Activated T-cell treated with anti-CD3 and anti-CD28 coated beads for 1 hour (primary cell): ENCODE measurements around the gene MCM8.
"Not testable (repeated sequence)": the region's sequence is repeated elsewhere in the genome, so short reads cannot be mapped to it uniquely, and the experiment has no call there.

ENCODE experiments used
- DNase-seq: peaks from one replicate; pipeline ENCODE4 v3.0.0-alpha.2; 2020; ENCODE audit warnings: low read depth

The MCM8 gene

GRCh38 chr20:6006603-6006949 lies 56.1 kb downstream of the MCM8 start:
- no peak for DNase-seq

GRCh38 chr20:6007094-6007528 lies 56.7 kb downstream of the MCM8 start:
- DNase-seq, result no peak

- no peak for DNase-seq
Measured at GRCh38 chr20:6007529-6008103, 57.2 kb downstream of the MCM8 start.

DNA sequence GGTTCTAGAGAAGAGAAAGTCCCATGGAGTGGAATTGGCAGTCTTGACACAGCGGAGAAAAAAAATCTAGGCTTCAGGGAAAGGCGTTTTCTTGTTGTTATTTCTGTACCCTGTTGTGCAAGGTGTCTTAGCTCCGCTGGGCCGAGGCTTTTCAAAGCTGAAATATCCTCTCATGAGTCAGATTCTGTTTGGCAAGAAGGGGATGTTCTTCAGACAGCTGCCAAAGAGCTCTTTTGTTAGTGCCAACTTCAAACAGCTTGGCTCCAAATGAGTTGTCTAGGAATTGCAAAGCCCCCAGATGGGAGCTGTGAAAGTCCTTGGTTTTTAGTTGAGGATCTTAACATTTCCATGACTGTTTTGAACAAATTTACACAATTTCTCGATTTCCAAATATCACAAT lies 57.8 kb downstream of the MCM8 start:
- DNase-seq, result no peak

DNA sequence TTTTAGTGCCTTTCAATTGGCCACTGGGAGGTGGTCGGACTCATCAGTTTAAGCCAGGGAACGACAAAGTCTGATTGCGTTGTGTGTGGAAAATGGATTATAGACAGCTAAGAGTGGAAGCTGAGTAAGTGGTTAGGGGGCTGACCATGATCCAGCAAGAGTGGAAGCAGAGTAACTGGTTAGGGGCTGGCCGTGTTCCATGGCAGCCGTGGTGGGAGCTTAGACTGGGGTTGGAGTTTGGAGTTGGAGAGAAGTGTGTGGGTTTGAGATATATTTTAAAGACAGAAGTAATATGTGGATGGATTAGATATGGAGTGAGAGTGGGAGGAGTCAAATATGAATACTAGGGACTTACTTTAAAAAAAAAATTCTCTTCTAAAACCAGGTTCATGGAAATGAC lies 61.7 kb downstream of the MCM8 start:
- no peak for DNase-seq

GRCh38 chr20:6014017-6014416 lies 63.6 kb downstream of the MCM8 start:
- DNase-seq, result no peak

DNA sequence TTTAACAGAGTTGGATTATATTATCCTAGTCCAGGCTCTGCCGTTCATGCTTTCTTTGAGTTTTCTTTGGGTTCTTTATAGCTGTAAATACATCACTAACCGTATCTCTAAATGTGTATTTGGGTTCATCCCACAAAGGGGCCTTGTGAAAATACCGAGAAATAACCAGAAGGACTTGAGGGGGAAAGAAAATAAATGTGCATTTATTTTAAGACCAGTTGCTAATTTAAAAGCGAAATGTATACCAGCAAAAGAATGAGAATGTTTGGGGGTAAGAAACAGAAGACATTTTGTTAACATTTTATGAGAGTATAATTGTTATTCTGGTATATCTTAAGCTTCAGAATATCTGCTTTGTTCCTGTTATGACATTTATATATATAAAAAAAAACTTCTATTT lies 64.5 kb downstream of the MCM8 start:
- no peak for DNase-seq

- DNase-seq, result no peak
Measured at GRCh38 chr20:6017467-6017866, 67.0 kb downstream of the MCM8 start.

- DNase-seq, result no peak
Measured at GRCh38 chr20:6017880-6018279, 67.4 kb downstream of the MCM8 start.

DNA sequence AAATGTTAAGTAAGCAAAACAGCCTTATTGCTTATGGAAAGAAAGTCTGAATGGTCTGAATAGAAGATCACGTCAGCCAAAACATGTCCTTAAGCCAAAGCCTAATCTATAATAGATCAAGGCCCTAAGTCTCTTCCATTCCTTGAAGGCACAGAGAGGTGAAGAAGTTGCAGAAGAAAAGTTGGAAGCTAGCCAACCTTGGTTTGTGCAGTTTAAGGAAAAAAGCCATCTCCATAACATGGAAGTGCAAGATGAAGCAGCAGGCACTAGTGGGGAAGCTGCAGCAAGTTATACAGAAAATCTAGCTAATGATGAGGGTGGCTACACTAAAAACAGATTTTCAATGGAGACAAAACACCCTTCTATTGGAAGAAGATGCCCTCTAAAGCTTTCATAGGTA lies 74.3 kb downstream of the MCM8 start:
- no peak for DNase-seq

GRCh38 chr20:6026051-6026450 lies 75.6 kb downstream of the MCM8 start:
- DNase-seq, result no peak

GRCh38 chr20:6028818-6029217 lies 78.4 kb downstream of the MCM8 start:
- no peak for DNase-seq

- DNase-seq, result no peak
Measured at GRCh38 chr20:6029538-6029937, 79.1 kb downstream of the MCM8 start.

DNA sequence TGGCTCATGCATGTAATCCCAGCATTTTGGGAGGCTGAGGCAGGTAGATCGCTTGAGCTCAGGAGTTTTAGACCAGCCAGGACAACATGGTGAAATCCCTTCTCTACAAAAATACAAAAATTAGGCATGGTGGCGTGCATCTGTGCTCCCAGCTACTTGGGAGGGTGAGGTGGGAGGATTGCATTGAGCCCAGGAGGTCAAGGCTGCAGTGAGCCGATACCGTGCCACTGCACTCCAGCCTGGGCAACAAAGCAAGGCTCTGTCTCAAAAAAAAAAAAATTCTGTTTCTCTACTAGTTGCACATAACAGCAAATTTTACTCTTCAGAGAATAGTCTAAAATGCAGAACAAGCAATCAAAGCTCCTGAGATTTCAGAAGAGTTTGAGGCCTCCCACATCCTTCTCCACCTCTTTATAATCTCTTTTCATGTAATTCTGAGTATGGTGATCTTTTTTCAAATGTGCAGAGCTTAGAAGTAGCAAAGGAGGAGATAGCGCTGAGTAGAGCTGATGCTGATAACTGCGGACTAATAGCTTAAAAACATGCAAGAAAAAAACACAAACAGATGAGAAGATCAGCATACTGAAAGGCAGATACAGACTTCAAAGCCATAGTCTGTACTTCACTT lies 80.1 kb downstream of the MCM8 start:
- DNase-seq, result no peak

- not testable (repeated sequence) for DNase-seq
Measured at GRCh38 chr20:6032907-6033306, 82.5 kb downstream of the MCM8 start.

DNA sequence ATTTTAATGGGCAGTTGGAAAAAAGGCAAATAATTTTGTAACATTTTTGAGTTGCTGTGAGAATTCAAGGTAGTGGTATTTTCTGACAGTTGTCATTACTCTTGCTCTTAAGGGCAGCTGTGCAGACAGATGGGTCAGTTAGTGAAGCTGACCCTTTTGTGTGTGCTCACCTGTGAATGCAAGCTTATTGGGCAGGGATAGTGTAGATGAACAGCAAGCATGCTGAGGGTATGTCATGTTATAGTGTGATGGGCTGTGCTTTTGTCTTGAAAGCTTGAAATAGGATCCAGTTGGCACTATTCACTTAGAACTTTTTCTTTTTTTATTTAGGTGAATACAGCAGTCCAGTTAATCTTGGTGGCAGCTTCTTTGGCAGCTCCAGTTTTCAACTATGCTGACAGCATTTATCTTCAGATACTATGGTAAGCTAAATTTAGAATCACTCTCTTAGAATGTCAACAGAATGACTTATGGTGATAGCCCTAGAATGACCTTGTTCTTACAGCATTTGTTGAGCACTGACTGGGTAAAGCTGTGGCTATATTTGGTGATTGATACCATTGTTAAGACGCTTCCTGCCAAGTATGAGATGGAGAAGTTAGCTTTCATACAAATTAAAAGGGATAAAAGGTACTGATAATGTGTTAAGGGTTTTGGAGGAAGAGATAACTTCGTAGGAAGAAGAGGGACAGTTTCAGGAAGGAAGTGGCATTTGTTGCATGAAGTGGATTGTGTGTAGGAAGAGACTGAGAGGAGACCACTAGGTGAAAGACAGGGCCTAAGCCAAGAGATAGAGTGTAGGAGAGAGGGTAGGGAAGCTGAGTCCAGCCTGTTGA lies 83.9 kb downstream of the MCM8 start:
- DNase-seq, result no peak

DNA sequence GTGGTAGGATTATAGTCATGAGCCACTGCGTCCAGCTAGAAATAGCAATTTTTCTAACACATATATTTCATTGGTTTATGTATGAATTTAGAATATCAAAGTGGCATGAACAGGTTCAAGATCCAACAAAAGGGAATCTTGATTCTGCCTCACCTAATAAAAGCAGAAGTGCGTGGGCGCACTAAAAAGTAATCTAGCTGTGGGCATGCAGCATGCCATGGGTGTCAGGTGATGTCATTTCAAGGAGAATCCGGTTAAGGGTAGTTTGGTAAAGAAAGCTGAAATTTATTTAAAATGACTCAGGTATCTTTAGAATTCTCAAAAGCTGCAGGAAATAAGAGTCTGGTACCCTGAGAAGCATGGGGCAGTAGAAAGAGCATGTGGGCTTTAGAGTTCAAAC lies 85.8 kb downstream of the MCM8 start:
- DNase-seq, result no peak

DNA sequence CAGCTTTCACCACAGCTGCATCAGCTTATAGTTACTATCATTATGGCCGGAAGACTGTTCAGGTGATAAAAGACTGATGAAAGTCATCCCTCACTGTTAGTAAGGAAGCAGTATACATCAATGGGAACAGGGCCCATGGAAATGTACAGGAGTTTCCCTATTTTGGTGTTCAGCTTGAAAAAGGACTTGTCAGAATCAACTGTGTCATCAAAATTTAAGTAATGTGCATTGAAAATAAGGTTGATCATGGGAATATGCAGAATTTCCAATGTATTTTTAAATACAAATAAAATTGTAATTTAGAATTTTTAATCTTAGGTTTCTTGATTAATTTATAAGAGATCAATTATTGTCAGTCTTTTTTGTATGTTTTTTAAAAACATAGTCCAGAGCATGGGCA lies 86.6 kb downstream of the MCM8 start:
- no peak for DNase-seq

DNA sequence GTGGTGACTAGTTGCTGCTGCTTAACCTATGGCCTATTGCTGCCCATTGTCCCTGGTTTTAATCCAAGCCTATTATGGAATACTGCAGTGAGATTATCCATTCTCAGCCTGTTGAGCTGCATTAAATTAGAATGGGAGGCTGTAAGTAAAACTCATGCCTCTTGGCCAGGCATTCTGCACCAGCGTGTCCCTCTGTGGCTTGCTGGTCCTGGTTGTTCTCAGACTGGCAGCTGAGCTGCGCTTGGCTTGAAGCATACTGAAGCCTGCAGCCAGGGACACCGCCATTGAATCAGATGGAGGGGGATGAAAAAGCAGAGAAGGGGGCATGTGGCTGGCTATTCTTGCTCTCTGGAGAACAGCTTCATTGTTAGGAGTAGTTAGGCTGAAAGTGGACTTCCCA lies 87.8 kb downstream of the MCM8 start:
- DNase-seq, result no peak

GRCh38 chr20:6039766-6040165 lies 89.3 kb downstream of the MCM8 start:
- no peak for DNase-seq

- DNase-seq, result no peak
Measured at GRCh38 chr20:6040540-6040939, 90.1 kb downstream of the MCM8 start.

- DNase-seq, result no peak
Measured at GRCh38 chr20:6040958-6041807, 90.7 kb downstream of the MCM8 start.
